ENCODE data around the gene XDH.

XDH gene

DNA sequence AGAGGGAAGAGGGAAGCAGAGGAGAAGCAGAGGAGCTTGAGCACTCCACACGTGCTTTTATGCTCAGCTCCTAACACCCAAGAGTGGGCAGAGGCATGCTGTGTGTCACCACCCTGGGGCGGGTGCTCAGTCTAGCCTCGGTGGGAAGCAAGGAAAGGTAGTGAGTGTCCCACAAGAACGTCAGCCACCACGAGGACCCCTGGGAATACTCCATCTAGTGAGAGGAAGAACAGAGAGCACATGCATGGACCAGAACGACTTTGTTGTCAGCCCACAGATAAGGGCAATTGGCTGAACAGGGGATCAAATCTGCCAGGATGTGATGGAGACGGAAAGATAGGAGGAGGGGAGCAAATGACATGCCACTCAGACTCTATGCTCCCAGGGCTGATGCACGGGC is 83.4 kb downstream of the XDH start:
- DNase-seq (ENCODE audit: low spot score), result no peak

DNA sequence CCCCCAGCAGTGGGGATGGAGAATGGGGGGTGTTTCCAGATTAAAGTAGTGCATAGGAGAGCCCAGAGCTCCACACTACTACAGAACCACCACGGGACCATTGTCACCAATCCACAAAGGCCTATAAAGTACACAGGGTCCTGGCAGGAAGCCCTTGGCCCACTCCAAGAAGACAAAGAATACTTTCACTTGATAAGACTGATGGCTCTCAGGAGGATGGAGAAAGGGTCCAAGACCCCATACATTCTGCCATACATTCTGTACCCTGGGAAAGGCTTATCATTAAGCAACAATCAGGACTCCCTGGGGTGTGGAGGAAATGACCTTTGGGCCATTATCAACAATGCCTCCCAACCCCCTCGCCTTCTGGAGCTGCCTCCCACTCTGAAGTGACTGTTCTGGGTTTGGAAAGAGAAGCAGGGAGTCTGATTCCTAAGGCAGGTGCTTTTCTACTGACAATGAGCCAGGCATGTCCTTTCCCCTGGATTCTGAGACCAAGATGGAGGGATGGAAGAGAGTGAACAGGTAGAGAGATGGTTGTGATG is 85.4 kb downstream of the XDH start:
- no peak for DNase-seq (ENCODE audit: low spot score)

DNA sequence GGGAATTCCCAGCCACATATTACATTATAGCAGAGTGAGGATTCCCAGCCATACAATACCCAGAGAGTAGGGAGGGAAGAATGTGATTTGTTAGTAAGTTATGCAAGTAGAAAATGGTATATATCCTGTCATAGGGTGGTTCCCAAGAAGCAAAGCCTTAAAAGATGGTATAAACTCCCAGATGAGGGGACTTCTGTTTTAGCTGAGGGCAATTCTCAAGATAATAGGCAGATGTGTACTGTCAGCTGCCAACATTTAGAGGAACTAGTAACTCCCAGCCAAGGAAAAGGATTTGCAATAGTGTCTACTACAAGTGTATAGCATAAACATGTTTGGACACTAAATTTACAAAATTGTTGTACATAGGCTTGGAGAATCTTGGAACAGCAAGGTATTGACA is 86.5 kb downstream of the XDH start:
- no peak for DNase-seq (ENCODE audit: low spot score)

DNA sequence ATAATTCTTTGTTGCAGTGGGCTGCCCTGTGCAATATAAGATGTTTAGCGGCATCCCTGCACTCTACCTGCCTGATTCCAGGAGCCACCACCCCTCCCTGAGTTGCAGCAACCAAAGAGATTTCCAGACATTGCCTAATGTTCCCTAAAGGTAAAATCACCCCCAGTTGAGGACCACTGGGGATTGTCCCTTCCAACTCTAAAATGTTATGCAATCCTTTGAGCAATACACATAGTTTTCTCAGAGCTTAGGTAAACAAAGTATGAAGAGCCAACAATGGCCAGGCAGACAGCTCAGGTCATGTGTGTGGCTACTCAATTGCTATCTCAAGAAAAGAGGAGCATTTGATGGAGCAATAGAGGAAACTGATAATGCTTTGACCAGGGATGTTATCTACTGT is 87.0 kb downstream of the XDH start:
- DNase-seq (ENCODE audit: low spot score), result no peak

DNA sequence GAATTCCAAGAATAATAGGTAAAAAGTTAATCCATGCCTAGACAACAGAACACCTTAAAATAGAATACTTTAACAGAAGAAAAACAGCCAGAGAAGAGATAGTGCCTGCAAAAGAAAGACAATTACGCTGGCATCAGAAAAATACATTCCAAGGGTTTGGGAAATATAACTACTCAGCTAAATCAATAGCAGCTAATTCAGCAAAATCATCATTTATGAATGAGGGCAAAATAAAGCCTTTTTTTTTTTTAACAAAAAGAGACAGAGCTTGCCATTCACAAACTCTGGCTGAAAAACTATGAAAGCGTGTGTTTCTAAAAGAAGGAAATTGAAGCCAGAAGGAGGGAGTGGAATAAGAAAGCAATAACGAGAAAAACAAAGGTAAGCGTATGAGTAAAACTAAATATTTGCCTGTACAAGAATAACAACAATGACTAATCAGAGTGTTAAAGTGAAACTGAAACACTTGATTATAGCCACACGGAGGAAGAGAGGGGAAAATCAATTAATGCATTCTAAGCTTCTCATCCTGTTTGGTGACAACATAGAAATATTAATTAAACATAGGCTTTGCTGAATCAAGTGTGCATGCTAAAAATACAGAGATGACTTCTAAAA is 90.4 kb downstream of the XDH start:
- no peak for DNase-seq (ENCODE audit: low spot score)

DNA sequence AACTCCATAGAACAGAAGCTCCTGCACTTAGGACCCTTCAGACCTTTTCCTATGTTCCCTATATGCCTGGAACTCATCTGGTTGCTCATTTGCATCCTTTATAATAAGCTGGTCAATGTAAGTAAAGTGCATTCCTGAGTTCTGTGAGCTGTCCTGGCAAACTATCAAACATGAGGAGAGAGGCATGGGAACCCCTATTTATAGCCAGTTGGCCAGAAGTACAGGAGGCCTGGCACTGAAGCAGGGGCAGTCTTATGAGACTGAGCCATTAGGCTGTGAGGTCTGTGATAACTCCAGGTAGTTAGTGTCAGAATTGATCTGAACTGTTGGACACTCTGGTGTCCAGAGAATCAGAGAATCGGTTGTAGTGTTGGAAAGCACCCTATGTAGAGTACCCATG is 92.2 kb downstream of the XDH start:
- DNase-seq (ENCODE audit: low spot score), result no peak

DNA sequence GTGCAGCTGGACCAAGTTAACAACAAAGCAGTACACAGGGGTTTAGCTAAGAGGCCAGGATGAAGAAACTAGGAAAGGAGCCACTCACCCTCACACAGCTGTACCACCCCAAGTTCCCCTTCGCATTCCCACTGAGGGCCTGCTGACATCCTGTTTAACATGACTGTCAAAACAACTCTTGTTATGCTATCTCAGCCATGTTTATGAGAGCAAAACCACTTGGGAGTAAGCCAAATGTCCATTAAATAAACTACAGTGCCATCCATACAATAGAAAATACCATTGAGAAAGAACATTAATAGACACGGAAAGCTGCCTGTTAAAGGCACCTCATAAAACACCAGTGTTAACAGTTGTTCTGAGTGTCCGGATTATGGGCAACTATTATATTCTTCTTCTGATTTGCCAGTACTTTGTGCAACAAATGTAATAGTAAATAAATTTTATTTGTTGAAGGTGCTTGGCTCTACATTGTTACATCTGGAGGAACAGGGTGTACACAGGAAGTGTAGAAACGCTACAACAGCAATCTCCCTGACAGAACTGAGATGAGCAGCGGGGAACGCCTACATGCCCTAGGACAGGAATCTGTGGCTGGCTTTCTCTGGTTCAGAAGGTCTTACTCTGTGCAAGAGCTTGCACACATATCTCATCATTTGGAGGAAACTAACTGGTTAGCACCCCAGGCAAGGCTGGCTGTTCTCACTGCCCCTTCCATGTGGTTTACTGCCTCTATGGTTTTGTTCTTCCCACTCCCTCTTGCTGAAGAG is 95.0 kb downstream of the XDH start:
- DNase-seq (ENCODE audit: low spot score), result no peak

DNA sequence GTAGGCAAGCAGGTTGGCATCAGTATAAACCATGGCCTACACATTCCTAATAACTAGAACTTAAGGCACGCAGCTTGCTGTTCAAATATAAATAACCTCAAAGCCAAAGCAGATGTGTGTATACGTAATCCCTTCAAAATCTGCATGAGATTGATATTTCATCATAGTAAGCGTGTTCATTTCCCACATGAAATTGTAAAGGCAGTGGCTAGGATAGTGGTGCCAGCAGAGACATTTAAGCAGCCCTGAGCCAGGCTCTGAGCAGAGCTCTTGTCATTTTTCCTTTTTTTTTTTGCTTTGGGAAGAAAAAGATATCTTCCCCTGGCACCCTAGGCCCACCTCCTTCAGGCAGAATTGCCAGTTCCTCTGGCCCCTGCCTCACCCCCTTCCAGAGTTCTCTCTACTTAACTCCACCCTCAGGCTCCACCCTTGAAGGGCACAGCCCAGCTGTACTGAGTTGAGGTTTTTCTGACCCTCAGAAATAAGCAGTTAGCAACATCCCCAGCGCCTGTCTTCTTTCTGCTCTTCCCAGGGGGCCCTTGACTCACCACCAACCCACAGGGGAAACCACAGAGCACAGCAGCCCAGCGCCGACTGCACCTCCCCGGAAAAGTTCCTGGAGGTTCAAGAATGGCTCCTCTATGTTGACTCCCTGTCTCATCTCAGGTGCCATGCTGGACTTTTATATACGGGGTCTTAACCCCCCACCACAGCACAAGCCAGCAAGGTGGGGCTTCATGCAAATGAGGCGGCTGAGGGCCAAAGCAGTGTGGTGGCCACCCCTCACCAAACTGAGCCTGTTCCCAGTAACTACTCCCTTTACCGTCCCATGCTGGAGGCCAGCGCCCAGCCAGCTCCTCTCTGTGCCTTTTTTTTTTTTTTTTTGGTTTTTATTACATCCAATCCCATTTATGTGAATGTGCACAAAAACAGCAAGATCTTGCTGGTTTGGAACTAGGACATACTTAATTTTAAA is 95.9 kb downstream of the XDH start:
- DNase-seq (ENCODE audit: low spot score), result no peak

DNA sequence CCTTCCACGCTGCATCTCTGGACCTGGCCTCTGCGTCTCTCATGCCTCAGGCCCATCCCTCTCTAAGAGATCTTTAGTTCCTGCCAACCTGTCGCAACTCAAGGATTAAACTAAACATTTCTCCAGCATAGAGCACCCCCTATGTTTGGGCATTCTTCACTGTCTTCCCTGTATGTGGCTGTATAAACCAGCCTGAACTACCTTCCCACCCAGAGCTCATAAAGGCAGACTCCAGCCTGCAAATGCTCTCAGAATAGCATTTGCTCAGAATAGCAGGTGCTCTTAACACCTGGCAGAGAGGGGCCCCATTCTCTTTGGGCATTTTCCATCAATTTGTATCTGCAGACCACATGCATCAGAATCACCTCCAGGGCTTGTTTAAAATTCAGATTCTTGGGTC is 97.1 kb downstream of the XDH start:
- DNase-seq (ENCODE audit: low spot score), result no peak

DNA sequence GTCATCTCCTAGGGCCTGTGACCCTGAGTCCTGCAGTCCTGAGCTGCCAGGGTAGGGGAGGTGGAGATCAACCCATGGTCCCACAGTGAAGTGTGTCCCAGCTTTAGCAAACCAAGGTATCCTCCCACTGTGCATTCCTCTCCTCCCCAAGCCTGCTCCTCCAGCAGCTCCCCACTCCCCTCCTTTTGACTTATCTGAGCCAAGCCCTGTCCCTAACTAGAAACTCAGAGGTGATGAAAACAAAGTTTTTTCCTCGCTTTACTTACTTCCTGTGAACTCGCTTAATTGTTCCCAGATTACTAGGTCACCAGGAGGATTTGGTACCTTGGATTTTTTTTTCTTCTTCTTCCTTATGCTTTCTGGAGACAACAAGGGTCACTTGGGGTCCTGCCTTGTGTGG is 99.8 kb downstream of the XDH start:
- no peak for DNase-seq (ENCODE audit: low spot score)

DNA sequence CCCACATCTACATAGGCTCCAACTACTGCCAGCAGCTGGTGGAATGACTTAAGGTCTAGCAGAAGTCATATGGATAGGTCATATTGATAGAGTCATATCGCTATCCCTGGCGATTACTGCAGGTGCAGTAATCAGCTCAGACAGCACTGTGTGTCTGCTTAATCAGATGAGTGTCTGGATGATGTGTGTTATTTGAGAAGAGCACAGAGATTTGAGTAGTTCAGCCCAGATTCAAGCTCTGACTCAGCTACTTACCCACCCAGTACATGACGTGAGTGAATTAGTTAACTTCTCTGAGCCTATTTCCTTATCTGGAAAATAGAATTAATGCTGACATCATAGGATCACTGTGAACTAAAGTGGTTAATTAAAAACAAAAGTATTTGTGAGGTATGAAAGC is 101.6 kb downstream of the XDH start:
- no peak for DNase-seq (ENCODE audit: low spot score)

DNA sequence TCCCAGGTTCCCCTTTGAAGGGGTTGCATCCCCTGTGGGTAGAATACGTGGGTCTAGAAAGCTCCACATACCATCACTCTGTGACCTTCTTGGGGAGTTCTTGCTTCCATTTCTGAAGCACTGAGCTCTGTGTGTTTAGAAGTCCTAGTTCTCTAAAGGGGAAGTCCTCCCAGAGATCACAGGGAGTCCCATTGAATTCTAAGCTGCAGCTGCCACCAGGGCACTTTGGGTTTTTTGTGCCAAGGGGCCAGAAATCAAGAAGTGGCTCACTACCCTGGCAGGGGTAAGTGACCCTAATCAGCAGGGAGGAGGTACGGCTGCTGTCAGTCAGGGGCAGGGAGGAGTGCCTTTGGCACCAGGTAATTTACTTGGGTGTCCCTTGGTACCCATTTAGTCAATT is 109.7 kb downstream of the XDH start:
- DNase-seq (ENCODE audit: low spot score), result no peak

DNA sequence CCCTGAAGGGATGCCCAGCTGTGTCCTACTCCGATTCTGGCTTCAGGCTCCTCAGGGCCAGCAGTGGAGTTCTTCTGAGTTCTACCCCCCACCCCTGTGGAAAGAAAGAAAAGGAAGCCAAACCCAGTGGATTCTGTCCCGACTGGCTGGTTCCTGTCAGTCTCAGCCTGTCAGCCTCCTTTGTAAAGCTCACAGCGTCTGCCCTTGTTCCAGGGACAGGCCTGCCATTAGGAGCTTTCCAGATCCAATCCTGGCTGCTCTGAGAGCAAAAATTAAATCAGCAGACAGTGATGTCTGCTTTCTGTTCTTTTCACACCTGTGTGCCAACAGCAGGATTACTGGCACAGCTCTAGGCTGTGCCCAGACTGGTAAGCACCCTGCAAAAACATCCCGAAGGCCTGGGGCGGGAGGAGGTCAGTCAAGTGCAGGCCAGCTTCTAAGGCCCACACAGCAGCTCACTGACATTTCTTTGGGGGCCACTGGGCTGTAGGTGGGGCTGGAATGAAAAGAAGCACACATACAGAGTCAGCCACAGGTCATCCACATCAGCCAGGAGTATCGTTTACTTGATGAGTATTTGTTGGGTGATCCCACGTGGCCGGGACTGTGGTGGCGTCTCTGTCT is 111.5 kb downstream of the XDH start:
- DNase-seq (ENCODE audit: low spot score), result no peak

DNA sequence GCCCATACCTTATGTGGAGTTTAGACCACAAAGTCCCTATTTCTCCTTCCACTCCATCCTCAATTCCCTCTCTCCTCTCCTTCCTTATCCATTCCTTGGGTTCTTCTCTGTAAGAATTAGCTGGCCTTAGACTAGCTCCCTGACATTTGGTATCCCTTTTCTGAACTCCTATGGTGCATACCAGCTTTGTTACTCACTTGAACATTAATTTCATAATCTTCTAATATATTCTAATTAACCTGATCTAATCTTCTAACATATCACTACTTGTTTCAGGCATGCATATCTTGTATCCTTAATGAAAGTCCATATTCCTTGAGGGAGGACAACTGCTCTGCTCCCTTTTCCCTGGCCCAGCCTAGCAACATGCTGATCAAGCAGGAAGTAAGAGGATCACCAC is 114.2 kb downstream of the XDH start:
- DNase-seq (ENCODE audit: low spot score), result no peak

DNA sequence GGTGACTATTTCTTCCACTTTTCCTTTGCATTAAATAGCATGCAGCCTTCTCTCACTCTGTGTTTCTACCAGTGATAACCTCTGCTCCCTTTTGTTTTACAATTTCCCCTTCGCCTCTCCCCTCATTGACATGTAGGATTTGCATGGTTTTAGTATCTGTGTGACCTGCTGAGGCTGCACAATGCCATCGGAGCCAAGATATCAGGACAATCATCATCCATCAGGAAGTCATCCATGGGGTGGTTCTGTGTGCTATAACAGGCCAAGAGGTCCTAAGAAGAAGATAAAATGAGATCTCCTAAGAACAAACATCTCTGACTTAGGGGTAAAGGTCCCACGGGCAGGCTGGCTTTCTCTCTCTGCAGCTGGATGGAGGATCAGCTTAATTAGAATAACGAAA is 115.0 kb downstream of the XDH start:
- DNase-seq (ENCODE audit: low spot score), result no peak

DNA sequence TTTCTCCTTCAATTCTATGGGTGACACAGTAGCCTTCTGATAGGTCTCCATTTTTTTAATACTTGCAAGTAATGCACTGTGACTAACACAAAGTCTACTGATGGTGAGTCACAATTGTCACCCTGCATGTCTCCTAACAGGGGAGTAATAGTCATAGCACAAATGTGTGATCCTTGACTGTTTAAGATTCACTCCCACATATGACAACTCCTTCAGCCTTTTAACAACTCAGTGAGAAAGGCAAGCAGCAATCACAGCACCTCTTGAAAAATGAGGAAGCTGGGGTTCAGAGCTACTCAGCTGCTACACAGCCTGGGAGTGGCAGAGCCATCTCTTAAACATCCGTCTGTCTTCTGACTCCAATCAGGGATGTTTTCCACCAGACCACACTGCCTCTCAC is 116.8 kb downstream of the XDH start:
- peak; percentile 47 for DNase-seq (ENCODE audit: low spot score)

DNA sequence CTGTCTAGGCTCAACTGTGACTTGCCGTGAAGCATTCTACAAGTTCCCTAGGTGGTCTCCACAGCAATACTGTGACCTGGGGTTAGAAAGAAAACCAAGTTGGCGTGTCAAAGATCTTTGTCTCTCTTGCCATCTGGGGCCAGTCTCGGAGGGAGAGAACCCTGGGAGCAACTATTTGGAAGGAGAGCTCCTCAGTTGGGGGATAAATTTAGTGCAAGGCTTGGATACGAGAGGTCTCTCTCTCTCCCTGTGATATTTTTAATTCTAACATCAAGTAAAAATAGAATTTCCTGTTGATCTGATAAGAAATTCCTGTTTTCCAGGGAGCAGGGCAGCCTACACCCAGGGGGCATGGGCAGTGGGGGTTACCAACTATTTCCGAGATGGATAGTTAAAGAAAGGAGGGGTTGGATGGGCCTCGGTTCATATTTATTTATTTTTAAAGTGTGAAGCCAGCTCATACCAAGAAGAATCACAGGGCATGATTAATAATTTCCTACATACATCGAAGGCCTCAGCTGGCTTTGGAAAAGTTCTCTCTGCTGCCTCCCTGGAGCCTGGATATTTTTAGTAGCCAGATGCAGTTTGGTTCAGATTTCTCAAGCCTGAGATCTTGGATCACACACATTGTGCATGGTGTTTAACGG is 117.8 kb downstream of the XDH start:
- no peak for DNase-seq (ENCODE audit: low spot score)

DNA sequence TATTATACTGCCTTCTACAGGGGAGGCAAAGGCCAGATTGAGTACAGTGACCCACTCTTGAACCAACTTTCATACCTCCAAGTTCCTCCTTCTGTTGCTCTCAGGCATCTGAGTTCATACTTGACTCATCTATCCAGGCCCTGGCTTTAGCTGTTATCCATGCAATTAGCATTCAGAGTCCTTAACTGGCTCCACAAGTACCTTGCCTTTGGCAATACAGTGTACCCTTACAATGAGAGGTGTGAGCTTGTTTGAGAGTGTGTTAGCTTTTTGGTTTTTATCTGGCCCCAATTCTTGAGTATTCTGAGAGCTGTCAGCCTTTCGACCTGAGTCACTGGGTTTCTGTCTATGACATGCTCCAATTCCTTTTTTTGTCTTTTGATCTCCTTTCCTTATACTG is 120.3 kb downstream of the XDH start:
- no peak for DNase-seq (ENCODE audit: low spot score)

DNA sequence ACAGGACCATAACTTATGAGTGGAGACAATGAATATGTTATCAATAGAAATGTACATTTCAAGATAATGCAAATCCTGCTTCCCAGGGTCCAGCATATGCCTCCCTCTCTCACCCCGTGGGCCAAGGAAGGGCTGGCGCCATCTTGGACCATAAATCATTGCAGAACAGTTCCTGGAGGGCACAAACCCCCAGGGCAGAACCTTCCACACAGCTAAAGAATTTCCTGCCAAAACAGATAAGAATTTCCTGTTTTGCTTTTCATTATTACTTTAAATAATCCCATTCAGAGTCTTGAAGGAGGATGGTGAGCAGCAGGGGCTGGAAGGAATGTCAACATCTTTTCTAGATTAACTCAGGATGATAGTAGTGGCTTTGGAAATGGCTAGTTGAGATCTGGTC is 126.9 kb downstream of the XDH start:
- DNase-seq (ENCODE audit: low spot score), result no peak

DNA sequence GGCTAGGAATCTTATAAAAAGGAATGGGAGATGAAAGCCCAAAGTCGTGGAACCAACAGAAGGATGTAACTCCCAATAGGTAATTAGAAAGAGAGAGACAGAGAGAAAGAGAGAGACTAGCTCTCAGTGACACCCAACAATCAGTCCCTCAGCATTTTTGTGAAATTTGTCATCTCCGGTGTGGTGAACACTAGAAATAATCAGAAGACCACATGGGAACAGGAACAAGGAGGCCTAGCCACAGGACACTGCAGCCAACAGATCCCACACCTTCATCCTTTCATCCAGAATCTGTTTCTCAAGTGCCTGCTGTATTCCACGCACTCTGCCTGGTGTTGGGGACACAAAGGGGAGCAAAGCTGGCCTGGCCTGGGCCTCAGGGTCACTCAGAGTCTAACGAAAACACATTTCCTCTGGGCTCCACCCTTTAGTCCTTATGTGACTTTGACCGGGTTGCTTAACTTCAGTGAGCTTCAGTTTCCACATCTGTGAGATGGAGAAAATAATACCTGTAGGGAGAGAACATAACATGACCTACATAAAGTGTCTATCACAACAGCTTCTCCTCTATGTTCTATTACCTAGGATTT is 127.5 kb downstream of the XDH start:
- DNase-seq (ENCODE audit: low spot score), result no peak

DNA sequence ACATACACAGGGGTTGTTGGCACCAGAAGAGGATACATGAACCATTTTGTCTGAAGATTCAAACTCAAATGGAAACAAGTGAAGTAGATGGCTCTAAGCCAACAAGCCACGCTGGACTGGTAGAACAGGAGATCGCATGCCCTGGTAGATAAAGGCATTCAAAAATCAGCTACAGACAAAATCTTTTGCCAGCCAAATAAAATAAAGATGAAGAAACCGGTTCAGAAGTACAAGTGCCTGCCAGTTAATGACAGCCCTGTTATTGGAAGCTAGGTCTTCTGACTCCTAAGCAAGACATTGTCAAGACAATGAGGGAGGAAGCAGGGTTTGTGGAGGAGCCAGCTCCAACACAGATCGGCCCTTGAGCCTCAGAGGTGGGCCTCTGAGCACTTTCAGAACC is 128.3 kb downstream of the XDH start:
- DNase-seq (ENCODE audit: low spot score), result no peak

Measured in AG08396 (cell line).